Stimulated activated effector memory CD8-positive, alpha-beta T cell treated with anti-CD3 and anti-CD28 coated beads, Interleukin-12 subunit alpha, Interleukin-12 subunit beta, amount 100 ng/mL, for 72 hours (primary cell): ENCODE data around the gene PCP4.
"Not testable (repeated sequence)": the region's sequence is repeated elsewhere in the genome, so short reads cannot be mapped to it uniquely, and the experiment has no call there.

Experiments
- ATAC-seq: fragments of 150-1000 bp; cut with Tn5 transposase; 2 replicates; pipeline ENCODE4 v1.10.0; 2021
- DNase-seq, 2 donors: peaks; one replicate each; pipeline ENCODE4 v3.0.0; 2021 to 2022; ENCODE audit warnings: low spot score in 2 of 2
- H3K27ac Mint-ChIP-seq: one replicate; pipeline ENCODE4 v1.8.0; 2022; ENCODE audit warnings: mild to moderate bottlenecking, mixed read lengths
- H3K36me3 Mint-ChIP-seq: one replicate; pipeline ENCODE4 v1.8.0; 2022; ENCODE audit warnings: mild to moderate bottlenecking, mixed read lengths
- H3K4me1 Mint-ChIP-seq: one replicate; pipeline ENCODE4 v1.8.0; 2022; ENCODE audit warnings: mixed read lengths
- H3K4me3 Mint-ChIP-seq: one replicate; pipeline ENCODE4 v1.8.0; 2022; ENCODE audit warnings: mild to moderate bottlenecking, mixed read lengths
- H3K9me3 Mint-ChIP-seq: one replicate; pipeline ENCODE4 v1.8.0; 2022; ENCODE audit warnings: mixed read lengths

PCP4 gene

DNA sequence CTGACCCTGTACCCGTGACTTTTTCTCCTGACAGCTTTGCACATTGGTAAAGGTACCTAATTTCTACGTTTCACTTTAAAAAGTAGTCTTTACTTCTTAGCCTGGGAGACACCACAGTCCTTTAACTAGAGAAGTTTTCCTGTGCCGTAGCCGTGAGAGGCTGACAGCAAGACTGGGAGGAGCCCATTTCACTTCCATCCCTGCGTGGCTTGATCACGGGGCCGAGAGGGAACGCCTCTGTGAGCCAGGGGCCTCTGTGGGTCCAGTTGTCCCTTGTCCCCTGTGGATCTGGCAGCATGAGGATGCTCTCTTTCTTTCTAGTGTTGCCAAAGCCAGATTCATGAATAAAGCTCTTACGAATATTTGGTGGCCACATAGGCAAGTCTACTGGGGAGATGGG, 21.6 kb downstream of the PCP4 start:
- Mint-ChIP-seq H3K4me3 (no peak overlapping the region), H3K4me1 (no peaks in the 10 kb centered on the region), H3K27ac (no peak overlapping the region), H3K36me3 (no peaks in the 10 kb centered on the region), H3K9me3 (peaks cover 4% of the 10 kb centered on the region)
- ATAC-seq (no peak), DNase-seq (no peak)

DNA sequence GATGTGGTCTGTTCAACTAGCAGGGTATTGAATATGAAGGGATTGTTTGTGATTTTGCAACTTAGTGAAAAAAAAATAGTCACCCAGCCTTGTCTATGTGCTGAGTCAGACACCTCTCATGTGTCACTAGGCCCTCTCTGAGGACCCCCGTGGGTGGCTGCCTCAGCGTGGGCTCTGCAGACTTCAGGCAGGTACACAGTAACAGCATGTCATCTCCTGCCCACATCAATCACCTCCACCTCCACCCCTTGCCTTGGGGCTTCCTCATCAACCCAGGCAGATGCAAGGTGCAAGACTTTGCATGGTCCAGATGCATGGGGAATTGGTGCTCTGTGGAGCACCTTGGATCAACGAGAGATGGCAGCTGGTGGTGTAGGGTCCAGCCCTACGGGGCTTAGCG, 23.9 kb downstream of the PCP4 start:
- Mint-ChIP-seq H3K36me3 (no peaks in the 10 kb centered on the region), H3K4me3 (no peak overlapping the region), H3K9me3 (peaks cover 10% of the 10 kb centered on the region), H3K4me1 (no peaks in the 10 kb centered on the region), H3K27ac (no peak overlapping the region)
- ATAC-seq (no peak), DNase-seq (no peak)

DNA sequence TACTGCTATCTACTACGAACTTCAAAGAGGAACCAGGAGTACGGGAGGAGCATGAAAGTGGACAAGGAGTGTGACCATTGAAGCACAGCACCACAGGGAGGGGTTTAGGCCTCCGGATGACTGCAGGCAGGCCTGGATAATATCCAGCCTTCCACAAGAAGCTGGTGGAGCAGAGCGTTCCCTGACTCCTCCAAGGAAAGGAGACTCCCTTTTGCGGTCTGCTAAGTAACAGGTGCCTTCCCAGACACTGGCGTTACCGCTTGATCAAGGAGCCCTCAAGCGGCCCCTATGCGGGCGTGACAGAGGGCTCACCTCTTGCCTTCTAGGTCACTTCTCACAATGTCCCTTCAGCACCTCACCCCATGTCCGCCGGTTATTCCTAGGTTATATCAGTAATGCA, 24.6 kb downstream of the PCP4 start:
- not testable (repeated sequence) for H3K4me1 Mint-ChIP-seq, H3K4me3 Mint-ChIP-seq, H3K27ac Mint-ChIP-seq, DNase-seq, H3K36me3 Mint-ChIP-seq, ATAC-seq
- H3K9me3 Mint-ChIP-seq = peaks cover 11% of the 10 kb centered on the region

DNA sequence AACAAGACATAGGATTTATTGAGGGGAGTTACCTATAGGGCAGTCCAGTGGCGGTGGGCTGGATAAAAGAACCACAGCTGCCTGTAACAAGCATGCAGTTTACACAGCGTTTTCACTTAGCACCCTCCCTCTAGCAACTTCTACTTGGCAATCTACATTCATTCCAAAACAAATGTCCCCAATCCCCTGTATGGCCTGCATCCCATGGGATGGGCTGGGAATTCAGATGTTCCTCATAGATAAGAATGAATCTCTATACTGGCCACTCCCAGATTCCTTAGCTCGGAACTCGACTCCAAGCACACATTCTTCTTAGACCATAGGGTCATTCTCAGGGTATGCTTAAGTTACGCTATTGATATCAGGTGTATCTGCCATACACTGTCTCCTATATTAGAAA, 33.3 kb downstream of the PCP4 start:
- H3K4me3 Mint-ChIP-seq = no peak overlapping the region
- no peak for ATAC-seq
- no peak overlapping the region for H3K27ac Mint-ChIP-seq
- no peak for DNase-seq
- H3K4me1 Mint-ChIP-seq = no peaks in the 10 kb centered on the region
- no peaks in the 10 kb centered on the region for H3K36me3 Mint-ChIP-seq
- peaks cover 3% of the 10 kb centered on the region for H3K9me3 Mint-ChIP-seq

DNA sequence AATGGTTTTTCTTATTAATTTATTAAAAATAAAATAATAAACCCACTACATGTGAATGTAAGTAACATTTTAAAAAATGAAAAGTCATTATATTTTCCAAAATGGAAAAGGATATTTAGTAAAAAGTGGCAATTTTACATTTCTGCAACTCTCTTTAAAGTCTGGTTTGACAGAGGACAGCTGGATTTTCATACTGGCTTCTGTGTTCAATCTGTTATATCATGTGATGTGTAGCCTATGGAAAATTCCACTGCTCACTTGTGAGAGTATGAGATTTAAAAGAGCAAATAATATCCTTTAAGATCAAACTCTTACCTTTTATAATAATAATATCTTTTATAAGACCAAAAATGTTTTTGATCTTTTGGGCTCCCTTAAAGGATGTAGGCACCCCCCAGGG, 33.7 kb downstream of the PCP4 start:
- Mint-ChIP-seq H3K9me3 (peaks cover 2% of the 10 kb centered on the region), H3K36me3 (no peaks in the 10 kb centered on the region), H3K27ac (no peak overlapping the region), H3K4me3 (no peak overlapping the region), H3K4me1 (no peaks in the 10 kb centered on the region)
- ATAC-seq (no peak), DNase-seq (no peak)

DNA sequence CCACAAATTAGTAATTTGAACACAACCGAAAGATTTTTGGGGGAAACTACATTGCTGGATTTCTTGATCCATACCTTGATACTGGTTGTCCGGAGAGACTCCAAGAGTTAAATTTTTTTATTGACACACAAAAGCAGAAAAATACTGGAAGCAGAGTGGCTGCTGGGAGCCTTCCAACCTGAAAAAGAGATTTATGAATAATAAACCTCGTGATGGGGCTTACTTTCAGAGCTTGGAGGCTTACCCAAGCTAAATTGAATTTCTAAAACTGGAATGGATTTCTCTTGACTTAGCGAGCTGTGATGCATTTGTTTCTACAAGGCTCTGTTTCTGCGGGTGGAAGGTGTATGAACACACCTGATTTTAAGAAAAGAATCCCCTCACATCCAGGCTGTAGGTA, 35.7 kb downstream of the PCP4 start:
- no peaks in the 10 kb centered on the region for H3K36me3 Mint-ChIP-seq
- DNase-seq (no peak), ATAC-seq (no peak)
- H3K4me1 Mint-ChIP-seq = no peaks in the 10 kb centered on the region
- H3K4me3 Mint-ChIP-seq = no peak overlapping the region
- no peak overlapping the region for H3K27ac Mint-ChIP-seq
- peaks cover under 1% of the 10 kb centered on the region for H3K9me3 Mint-ChIP-seq

DNA sequence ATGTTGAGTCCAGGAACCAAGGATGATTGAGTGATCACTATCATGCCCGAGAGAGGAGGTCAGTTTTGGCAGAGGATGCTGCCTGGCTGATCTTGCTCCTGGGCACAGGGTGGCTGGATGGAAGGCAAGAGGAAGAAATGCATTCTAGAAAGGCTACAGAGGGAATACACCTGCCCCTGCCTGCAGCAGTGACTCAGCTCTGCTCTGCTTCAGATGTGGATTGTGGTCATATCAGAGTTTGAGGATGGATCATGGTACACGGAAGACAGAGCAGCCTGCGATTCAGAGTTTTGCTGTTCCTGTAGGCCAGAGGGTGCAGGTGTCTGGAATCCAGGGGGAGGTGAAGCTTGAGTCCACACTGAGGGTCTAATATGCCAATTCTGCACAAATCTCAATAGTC, 37.2 kb downstream of the PCP4 start:
- Mint-ChIP-seq H3K36me3 (no peaks in the 10 kb centered on the region), H3K4me1 (no peaks in the 10 kb centered on the region), H3K4me3 (no peak overlapping the region), H3K9me3 (peaks cover 2% of the 10 kb centered on the region), H3K27ac (no peak overlapping the region)
- no peak for DNase-seq
- ATAC-seq = no peak

DNA sequence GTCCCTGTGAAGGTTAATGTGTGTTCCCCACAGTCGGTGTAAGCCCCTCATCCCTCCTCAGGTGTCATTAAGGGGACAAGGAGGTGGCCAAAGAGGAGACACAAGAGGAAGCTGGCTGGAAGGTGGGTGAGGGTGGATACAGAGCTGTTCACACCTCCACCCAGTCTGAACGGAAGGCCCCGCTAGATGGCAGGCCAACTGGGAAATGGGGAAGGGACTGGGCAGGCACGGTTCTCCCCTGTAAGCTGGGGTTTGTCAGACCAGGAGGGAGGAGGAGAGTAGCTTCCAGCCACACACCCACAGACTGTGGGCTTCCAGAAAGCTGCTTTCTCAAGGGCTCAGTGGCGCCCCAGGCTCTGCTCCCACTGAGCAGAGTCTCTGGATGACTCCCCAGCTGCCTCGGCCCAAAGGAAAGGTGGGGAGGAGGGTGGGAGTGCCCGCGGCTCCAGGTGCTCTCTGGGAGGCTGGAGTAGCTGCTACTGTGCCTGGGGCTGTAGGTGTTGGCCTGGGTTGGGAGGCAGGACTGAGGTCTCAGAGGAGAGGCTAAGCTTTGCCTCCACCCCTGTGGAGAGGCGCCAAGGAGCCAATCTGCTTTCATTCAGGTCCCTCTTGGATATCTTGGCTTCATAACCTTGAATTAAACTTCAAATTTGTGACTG, 41.2 kb downstream of the PCP4 start:
- Mint-ChIP-seq H3K4me1 (no peaks in the 10 kb centered on the region), H3K36me3 (no peaks in the 10 kb centered on the region), H3K27ac (no peak overlapping the region), H3K9me3 (peaks cover 2% of the 10 kb centered on the region), H3K4me3 (no peak overlapping the region)
- DNase-seq (no peak), ATAC-seq (peak; percentile 26)

DNA sequence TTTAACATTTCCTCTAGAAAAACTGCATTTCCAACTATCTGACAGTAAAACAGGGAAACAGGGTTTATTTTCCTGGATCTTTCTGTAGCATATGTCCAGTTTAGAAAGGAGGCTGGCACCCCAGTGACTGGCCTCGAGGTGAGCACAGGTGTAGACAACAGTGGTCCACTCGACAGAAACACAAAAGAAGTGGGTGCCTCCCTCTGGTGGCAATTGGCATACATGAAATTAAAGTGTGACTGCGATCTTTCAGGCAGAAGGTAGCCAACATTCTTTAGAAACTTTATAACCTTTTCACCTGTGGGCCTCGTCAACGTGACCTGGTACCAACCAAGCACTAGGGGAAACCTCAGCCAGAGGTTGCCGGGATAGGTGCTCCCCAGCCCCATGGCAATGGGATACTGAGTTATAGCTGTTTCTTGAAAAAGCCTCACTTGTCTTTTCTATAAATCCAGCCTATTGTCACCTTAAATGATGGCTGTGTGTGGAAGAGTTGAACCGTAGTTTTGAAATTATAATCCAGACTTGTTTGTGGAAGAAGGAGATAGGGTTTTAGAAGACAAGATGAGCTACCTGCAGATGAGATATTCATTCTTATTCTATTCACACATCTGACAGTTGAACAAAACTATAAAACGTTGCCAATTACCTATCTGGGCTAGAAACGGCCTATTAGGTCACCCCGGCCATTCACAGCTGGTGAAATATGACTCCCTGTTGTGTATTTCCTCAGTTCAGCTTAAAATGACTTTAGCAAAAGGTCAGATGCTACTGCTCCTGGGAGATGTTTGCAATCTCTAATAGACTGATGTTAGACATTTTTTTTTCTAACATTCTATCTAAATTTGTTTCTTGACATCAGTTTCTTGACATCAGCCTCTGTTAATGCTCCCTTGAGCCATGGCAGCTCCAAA, 44.3 kb downstream of the PCP4 start:
- no peaks in the 10 kb centered on the region for H3K4me1 Mint-ChIP-seq

DNA sequence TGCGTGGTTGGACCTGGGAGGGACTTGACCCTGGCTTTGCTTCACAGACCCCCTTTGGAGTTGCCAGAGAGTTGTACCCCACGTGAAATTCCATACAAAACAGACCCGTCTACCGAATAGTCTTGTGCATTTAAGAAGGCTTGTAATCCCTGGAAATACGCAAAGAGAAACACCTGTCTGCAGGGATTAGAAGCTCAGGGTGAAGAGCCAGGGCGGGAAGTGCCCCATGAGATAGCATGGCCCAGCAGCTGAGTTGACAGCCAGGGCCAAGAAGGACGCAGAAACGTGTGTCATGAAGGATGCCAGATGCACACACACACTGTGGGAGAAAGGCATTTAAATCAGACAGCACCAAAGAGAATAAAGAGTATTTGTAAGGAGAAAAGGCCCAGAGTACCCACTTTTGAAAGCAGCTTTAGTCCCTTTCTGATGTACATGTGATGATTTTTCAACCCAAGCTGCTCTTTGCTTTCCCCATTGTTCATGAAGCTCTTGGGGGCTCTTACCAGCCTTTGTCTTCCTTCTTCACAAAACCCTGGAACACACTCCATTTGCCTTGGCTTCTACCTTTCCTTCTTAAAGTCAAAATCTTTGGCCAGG, 46.6 kb downstream of the PCP4 start:
- no peak for ATAC-seq
- H3K36me3 Mint-ChIP-seq = no peaks in the 10 kb centered on the region
- peaks cover 3% of the 10 kb centered on the region for H3K9me3 Mint-ChIP-seq
- no peaks in the 10 kb centered on the region for H3K4me1 Mint-ChIP-seq
- H3K27ac Mint-ChIP-seq = no peak overlapping the region
- no peak overlapping the region for H3K4me3 Mint-ChIP-seq
- DNase-seq = no peak

More for the DNA sequence above, 44.3 kb downstream of the PCP4 start:
- H3K4me3 Mint-ChIP-seq = no peak overlapping the region
- peaks cover 3% of the 10 kb centered on the region for H3K9me3 Mint-ChIP-seq
- ATAC-seq (no peak), DNase-seq (no peak)
- no peaks in the 10 kb centered on the region for H3K36me3 Mint-ChIP-seq
- no peak overlapping the region for H3K27ac Mint-ChIP-seq

DNA sequence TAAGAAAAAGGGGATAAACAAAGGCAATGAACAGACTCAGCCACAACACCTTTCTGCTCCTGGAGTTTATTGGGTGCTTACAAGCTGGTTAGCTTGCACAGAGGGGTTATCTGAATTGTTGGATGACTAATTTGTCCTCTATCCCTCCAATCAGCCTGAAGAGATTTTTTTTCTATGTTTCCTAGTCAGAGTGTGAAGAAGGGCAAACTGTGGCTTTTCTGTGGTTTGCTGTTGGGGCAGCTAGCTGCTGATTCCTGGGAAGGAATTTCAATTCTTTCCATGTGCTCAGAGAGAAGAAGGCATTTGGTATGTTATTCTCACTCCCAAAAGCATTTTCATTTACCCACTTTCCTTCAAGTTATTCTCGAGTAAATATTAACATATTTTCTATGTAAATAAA, 48.6 kb downstream of the PCP4 start:
- Mint-ChIP-seq H3K36me3 (no peaks in the 10 kb centered on the region), H3K4me3 (no peak overlapping the region), H3K9me3 (peaks cover 3% of the 10 kb centered on the region), H3K4me1 (no peaks in the 10 kb centered on the region), H3K27ac (no peak overlapping the region)
- no peak for DNase-seq
- ATAC-seq = no peak

DNA sequence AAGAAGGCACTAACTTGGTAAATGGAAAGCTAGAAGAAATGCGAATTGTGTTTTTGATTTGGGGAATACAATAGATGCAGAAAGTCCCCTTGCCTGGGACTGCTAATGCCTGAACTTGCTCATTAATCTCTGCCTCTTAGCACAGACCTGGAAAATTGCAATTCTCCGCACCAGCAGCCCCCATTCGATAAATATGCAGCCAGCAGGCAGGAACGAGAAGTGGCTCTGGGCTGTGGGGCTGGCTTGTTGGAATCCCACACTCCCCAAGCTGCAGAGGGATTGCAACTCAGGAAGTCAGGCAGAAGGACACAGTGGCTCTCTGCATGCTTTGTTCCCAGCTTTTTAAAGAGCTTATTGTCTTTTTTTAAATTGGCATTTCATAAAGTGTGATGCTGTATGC, 51.3 kb downstream of the PCP4 start:
- Mint-ChIP-seq H3K4me1 (no peaks in the 10 kb centered on the region), H3K27ac (no peak overlapping the region), H3K4me3 (no peak overlapping the region), H3K36me3 (no peaks in the 10 kb centered on the region), H3K9me3 (peaks cover 3% of the 10 kb centered on the region)
- ATAC-seq = no peak
- DNase-seq = no peak

DNA sequence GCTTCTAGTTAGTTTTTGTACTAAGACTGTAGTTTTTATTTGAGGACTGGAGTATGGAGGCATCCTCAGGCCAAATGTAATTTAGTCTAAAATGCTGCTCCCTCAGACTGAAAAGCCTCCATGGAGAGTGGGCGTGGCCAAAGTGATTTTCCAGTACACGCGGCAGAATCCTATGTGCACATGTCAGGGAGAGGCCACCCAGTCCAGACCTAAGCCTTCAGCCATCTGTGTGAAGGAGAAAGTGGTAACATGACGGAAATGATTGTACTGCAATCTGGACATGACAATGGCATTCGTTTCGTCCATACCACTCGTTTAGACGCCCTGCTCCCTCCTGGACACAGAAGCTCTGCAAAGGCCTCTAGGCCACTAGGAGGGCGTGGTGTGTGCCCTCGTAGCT, 56.2 kb downstream of the PCP4 start:
- H3K36me3 Mint-ChIP-seq = no peaks in the 10 kb centered on the region
- H3K4me3 Mint-ChIP-seq = no peak overlapping the region
- H3K4me1 Mint-ChIP-seq = no peaks in the 10 kb centered on the region
- DNase-seq (no peak), ATAC-seq (no peak)
- no peak overlapping the region for H3K27ac Mint-ChIP-seq
- H3K9me3 Mint-ChIP-seq = peaks cover 4% of the 10 kb centered on the region

DNA sequence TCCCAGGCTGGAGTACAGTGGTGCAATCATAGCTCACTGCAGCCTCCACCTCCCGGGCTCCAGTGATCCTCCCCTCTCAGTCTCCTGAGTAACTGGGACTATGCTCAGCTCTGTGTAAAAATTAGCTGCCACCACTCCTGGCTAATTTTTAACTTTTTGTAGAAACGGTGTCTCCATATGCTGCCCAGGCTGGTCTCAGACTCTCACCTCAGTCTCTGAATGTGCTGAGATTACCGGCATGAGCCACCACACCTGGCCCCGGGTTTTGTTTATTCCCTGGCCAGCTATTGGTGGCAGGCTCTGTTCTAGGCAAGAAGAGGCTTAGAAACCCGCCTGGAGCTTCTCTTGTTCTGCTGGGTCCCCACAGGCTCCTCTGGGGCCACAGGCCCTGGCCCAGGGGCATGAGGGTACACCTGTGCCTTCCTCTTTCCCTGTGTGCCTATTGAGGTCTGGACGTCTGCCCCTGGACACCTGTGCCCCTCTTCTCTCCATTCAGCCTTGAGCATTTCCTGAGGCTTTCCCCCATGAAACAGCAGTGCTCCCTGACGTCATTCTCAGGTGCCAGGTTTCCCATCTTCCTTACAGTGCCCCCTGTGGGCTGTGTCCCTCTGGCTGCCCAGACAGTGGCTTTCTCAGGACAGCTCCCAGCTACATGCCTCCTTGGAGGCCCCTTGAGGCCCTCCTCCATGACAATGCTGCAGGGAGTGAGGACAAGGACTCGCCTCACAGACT, 57.5 kb downstream of the PCP4 start:
- Mint-ChIP-seq H3K4me3 (no peak overlapping the region), H3K27ac (no peak overlapping the region), H3K4me1 (no peaks in the 10 kb centered on the region), H3K36me3 (no peaks in the 10 kb centered on the region), H3K9me3 (peaks cover 4% of the 10 kb centered on the region)
- ATAC-seq (no peak), DNase-seq (no peak)

DNA sequence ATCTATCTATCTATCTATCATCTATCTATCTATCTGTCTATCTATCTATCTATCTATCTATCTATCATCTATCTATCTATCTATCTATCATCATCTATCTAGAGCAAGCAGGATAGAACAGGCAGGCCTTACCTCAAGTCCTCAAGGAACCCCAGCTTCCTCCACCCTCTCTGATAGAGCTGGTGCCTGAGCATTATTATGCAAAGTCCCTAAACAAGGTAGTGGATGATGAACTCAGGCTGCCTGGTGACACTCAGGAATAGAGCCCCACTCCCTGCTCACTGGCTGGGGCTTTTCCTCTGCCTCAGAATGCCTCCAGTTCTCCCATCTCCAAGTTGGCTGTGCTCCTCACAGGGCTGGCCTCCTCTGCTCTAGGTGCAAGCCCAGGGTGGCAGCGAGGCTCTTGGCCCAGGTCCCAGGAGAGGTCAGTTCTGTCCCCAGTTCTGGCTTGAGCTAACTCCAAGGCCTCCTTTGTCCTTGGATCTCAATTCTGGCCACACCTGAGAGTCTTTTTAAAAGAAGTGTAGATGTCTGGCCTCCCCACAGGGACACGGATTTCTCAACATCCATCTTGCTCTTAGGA, 60.2 kb downstream of the PCP4 start:
- Mint-ChIP-seq H3K27ac (no peak overlapping the region), H3K4me3 (no peak overlapping the region), H3K9me3 (peaks cover 4% of the 10 kb centered on the region), H3K36me3 (no peaks in the 10 kb centered on the region), H3K4me1 (no peaks in the 10 kb centered on the region)
- ATAC-seq (no peak), DNase-seq (no peak)
